ENCODE results near the gene CLIC3.
"Not testable (repeated sequence)": the region's sequence is repeated elsewhere in the genome, so short reads cannot be mapped to it uniquely, and the experiment has no call there.

The CLIC3 gene

GRCh38 chr9:137004285-137004684, 7.9 kb upstream of the CLIC3 start:
- H3K36me3 ChIP-seq (replicated peaks); H3K27me3 ChIP-seq (replicated peaks); H3K4me3 ChIP-seq (ENCODE audit: low read depth, low read length); H3K27ac ChIP-seq; in situ Hi-C loops (cut with HindIII; ENCODE audit: low pct_ligation_motif_present, low sequenced_read_pairs): not testable (repeated sequence)
- TF ChIP-seq CTCF (IDR thresholded peaks at IDR 0.05; ENCODE audit: low read depth, low read length, missing control alignments) = peak; percentile 47
- peak; percentile 25 for DNase-seq

GRCh38 chr9:137002646-137003041, 6.3 kb upstream of the CLIC3 start:
- no peak for TF ChIP-seq CTCF (IDR thresholded peaks at IDR 0.05; ENCODE audit: low read depth, low read length, missing control alignments)
- Histone ChIP-seq H3K27me3 (replicated peaks) (no peaks in the 10 kb centered on the region), H3K27ac (no peak overlapping the region), H3K36me3 (replicated peaks) (no peaks in the 10 kb centered on the region), H3K4me3 (ENCODE audit: low read depth, low read length) (no peak overlapping the region)
- in situ Hi-C loops (cut with HindIII; ENCODE audit: low pct_ligation_motif_present, low sequenced_read_pairs) = no loop called here
- no peak for DNase-seq

- no peaks in the 10 kb centered on the region for H3K27me3 ChIP-seq (replicated peaks)
- TF ChIP-seq CTCF (IDR thresholded peaks at IDR 0.05; ENCODE audit: low read depth, low read length, missing control alignments) = no peak
- in situ Hi-C loops (cut with HindIII; ENCODE audit: low pct_ligation_motif_present, low sequenced_read_pairs) = no loop called here
- no peak overlapping the region for H3K27ac ChIP-seq
- no peaks in the 10 kb centered on the region for H3K36me3 ChIP-seq (replicated peaks)
- no peak for DNase-seq
- H3K4me3 ChIP-seq (ENCODE audit: low read depth, low read length) = no peak overlapping the region
Measured at GRCh38 chr9:137001857-137002645, 5.7 kb upstream of the CLIC3 start.

GRCh38 chr9:137000177-137000930, 4.0 kb upstream of the CLIC3 start:
- peak; percentile 66 for DNase-seq
- in situ Hi-C loops (cut with HindIII; ENCODE audit: low pct_ligation_motif_present, low sequenced_read_pairs) = no loop called here
- H3K4me3 ChIP-seq (ENCODE audit: low read depth, low read length) = no peak overlapping the region
- peak overlapping the region; percentile 69 for H3K27ac ChIP-seq
- H3K36me3 ChIP-seq (replicated peaks) = no peaks in the 10 kb centered on the region
- H3K27me3 ChIP-seq (replicated peaks) = no peaks in the 10 kb centered on the region
- no peak for TF ChIP-seq CTCF (IDR thresholded peaks at IDR 0.05; ENCODE audit: low read depth, low read length, missing control alignments)

GRCh38 chr9:136997830-136998234, 1.5 kb upstream of the CLIC3 start:
- H3K27ac ChIP-seq = no peak overlapping the region

More at GRCh38 chr9:136997830-136998234, 1.5 kb upstream of the CLIC3 start:
- peak; percentile 74 for DNase-seq
- TF ChIP-seq CTCF (IDR thresholded peaks at IDR 0.05; ENCODE audit: low read depth, low read length, missing control alignments) = peak; percentile 70
- H3K27me3 ChIP-seq (replicated peaks) = no peaks in the 10 kb centered on the region
- H3K4me3 ChIP-seq (ENCODE audit: low read depth, low read length) = no peak overlapping the region
- H3K36me3 ChIP-seq (replicated peaks) = no peaks in the 10 kb centered on the region
- in situ Hi-C loops (cut with HindIII; ENCODE audit: low pct_ligation_motif_present, low sequenced_read_pairs) = no loop called here

All from brain microvascular endothelial cell (primary cell).